Measurements from ENCODE around the gene KLRG1.

DNA sequence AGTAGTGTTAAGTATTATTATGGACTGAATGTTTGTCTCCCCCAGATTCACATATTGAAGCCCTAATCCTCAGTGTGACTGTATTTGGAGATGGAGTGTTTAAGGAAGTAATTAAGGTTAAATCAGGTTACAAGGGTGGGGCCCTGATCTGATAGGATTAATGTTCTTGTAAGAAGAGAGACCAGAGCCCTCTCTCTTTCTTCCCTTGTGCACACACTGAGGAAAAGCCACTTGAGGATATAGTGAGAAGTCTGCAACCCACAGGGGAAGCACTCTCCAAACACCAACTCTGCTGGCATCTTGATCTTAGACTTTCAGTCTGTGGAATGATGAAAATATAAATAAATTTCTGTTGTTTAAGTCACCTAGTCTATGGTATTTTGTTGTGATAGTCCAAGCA lies 2.2 kb upstream of the KLRG1 start:
- no peak for TF ChIP-seq POLR2A (IDR thresholded peaks at IDR 0.05; ENCODE audit: low read length)
- TF ChIP-seq GATA1 (IDR thresholded peaks at IDR 0.05; ENCODE audit: low read depth, low read length), result no peak

Data from erythroblast (primary cell).